ENCODE measurements around the gene CCDC183.

DNA sequence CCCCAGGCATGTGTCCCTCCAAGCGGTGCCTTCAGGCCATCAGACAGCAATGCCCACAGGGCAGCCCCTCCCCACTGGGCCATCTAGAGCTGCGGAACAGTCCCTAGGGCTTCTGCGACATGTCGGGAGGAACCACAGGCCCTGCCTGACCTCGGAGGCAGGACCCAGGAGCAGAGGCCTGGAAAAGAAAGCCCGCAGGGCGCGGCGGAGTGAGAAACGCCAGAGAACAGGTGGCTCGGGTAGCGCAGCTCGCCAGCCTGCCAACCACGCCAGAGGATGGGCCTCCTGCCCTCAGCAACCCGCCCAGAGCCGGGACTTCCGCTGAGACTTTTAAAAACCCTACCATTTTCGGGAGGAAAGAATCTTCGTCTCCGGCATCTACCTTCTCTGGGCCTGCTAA lies 38.8 kb upstream of the CCDC183 start:
- TF ChIP-seq, protein P1, sequence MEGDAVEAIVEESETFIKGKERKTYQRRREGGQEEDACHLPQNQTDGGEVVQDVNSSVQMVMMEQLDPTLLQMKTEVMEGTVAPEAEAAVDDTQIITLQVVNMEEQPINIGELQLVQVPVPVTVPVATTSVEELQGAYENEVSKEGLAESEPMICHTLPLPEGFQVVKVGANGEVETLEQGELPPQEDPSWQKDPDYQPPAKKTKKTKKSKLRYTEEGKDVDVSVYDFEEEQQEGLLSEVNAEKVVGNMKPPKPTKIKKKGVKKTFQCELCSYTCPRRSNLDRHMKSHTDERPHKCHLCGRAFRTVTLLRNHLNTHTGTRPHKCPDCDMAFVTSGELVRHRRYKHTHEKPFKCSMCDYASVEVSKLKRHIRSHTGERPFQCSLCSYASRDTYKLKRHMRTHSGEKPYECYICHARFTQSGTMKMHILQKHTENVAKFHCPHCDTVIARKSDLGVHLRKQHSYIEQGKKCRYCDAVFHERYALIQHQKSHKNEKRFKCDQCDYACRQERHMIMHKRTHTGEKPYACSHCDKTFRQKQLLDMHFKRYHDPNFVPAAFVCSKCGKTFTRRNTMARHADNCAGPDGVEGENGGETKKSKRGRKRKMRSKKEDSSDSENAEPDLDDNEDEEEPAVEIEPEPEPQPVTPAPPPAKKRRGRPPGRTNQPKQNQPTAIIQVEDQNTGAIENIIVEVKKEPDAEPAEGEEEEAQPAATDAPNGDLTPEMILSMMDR (IDR thresholded peaks at IDR 0.05) = no peak
- TF ChIP-seq POLR2A (IDR thresholded peaks at IDR 0.05) (no peak), EP300 (IDR thresholded peaks at IDR 0.05) (no peak), POLR2AphosphoS5 (IDR thresholded peaks at IDR 0.05) (no peak)

Measured in sigmoid colon (tissue), 4 donors.